Measurements from ENCODE around the gene APOB.

DNA sequence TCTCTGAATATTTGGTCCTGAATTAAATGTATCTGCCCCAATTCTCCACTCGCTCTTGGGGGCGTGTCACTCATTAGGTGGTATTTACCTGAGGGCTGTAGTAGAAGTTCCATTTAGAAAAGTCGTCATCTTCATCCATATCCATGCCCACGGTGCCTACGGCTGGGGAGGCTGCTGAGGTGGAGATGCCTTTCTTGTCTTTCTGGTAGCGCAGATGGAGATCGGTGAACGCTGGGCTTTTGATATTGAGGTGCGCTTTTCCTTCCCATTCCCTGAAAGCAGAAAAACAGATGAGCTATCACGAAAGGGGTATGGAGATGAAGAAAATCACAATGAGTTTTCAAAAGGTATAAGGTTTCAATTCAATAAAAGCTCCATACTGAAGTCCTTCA lies 39.7 kb downstream of the APOB start:
- TF ChIP-seq ZNF121 (CRISPR knock-in tag; IDR thresholded peaks at IDR 0.05) (no peak), KAT7 (CRISPR knock-in tag; IDR thresholded peaks at IDR 0.05; ENCODE audit: borderline replicate concordance) (no peak), CBFB (CRISPR knock-in tag; IDR thresholded peaks at IDR 0.05; ENCODE audit: low read depth) (no peak)
- TF ChIP-seq, protein P1, sequence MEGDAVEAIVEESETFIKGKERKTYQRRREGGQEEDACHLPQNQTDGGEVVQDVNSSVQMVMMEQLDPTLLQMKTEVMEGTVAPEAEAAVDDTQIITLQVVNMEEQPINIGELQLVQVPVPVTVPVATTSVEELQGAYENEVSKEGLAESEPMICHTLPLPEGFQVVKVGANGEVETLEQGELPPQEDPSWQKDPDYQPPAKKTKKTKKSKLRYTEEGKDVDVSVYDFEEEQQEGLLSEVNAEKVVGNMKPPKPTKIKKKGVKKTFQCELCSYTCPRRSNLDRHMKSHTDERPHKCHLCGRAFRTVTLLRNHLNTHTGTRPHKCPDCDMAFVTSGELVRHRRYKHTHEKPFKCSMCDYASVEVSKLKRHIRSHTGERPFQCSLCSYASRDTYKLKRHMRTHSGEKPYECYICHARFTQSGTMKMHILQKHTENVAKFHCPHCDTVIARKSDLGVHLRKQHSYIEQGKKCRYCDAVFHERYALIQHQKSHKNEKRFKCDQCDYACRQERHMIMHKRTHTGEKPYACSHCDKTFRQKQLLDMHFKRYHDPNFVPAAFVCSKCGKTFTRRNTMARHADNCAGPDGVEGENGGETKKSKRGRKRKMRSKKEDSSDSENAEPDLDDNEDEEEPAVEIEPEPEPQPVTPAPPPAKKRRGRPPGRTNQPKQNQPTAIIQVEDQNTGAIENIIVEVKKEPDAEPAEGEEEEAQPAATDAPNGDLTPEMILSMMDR (IDR thresholded peaks at IDR 0.05): no peak
- TF ChIP-seq, protein P2, sequence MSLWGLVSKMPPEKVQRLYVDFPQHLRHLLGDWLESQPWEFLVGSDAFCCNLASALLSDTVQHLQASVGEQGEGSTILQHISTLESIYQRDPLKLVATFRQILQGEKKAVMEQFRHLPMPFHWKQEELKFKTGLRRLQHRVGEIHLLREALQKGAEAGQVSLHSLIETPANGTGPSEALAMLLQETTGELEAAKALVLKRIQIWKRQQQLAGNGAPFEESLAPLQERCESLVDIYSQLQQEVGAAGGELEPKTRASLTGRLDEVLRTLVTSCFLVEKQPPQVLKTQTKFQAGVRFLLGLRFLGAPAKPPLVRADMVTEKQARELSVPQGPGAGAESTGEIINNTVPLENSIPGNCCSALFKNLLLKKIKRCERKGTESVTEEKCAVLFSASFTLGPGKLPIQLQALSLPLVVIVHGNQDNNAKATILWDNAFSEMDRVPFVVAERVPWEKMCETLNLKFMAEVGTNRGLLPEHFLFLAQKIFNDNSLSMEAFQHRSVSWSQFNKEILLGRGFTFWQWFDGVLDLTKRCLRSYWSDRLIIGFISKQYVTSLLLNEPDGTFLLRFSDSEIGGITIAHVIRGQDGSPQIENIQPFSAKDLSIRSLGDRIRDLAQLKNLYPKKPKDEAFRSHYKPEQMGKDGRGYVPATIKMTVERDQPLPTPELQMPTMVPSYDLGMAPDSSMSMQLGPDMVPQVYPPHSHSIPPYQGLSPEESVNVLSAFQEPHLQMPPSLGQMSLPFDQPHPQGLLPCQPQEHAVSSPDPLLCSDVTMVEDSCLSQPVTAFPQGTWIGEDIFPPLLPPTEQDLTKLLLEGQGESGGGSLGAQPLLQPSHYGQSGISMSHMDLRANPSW (CRISPR knock-in tag; conservative IDR thresholded peaks at IDR 0.05; ENCODE audit: low read depth): no peak
- TF ChIP-seq, protein P3, sequence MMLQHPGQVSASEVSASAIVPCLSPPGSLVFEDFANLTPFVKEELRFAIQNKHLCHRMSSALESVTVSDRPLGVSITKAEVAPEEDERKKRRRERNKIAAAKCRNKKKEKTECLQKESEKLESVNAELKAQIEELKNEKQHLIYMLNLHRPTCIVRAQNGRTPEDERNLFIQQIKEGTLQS (CRISPR knock-in tag; conservative IDR thresholded peaks at IDR 0.05): no peak
